ENCODE measurements around the gene TACR1.

TACR1 gene

DNA sequence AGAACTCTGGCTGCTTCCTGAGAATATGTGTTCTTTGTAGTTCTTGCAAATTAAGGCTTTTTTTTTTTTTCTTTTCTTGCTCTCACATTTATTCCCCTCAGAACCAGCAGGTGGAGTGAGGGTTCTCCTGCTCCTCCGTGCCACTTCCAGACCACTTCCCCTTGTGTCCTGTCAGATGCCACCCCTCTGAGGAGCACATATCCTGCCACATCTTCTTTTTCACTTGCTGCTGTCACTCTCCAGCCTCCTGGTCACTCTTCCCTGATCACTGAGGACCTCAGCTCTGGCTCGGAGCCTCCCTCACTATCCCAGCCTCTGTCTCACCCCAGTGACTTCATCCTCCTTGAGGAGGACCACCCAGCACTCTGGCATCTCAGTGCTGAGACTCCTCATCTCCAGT, 100.5 kb downstream of the TACR1 start:
- TF ChIP-seq, protein P1, sequence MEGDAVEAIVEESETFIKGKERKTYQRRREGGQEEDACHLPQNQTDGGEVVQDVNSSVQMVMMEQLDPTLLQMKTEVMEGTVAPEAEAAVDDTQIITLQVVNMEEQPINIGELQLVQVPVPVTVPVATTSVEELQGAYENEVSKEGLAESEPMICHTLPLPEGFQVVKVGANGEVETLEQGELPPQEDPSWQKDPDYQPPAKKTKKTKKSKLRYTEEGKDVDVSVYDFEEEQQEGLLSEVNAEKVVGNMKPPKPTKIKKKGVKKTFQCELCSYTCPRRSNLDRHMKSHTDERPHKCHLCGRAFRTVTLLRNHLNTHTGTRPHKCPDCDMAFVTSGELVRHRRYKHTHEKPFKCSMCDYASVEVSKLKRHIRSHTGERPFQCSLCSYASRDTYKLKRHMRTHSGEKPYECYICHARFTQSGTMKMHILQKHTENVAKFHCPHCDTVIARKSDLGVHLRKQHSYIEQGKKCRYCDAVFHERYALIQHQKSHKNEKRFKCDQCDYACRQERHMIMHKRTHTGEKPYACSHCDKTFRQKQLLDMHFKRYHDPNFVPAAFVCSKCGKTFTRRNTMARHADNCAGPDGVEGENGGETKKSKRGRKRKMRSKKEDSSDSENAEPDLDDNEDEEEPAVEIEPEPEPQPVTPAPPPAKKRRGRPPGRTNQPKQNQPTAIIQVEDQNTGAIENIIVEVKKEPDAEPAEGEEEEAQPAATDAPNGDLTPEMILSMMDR (conservative IDR thresholded peaks at IDR 0.05): peak; percentile 71
- no peak overlapping the region for H3K27ac ChIP-seq

- TF ChIP-seq, protein P1 (conservative IDR thresholded peaks at IDR 0.05): no peak
Measured at GRCh38 chr2:75097831-75098230, 101.5 kb downstream of the TACR1 start.

DNA sequence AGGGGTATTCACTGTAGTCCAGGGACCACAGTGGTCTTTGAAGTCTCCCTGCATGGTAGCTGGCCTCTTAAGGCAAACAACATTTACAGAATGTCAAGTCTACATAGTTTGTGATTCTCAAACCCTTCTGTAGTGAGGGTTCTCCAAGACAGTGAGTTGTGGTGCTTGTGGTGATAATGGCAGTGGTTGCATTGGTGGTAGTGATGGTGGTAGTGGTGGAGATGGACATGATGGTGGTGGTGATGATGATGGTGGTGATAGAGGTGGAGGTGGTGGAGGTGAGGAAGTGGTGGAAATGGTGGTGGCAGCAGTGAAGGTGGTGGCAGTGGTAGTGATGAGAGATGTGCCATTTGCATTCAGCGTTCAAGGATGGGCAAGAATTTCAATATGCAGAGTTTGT, 104.9 kb downstream of the TACR1 start:
- TF ChIP-seq, protein P1 (conservative IDR thresholded peaks at IDR 0.05): no peak
- no peak overlapping the region for H3K27ac ChIP-seq

More at GRCh38 chr2:75097831-75098230, 101.5 kb downstream of the TACR1 start:
- no peak overlapping the region for H3K27ac ChIP-seq

- TF ChIP-seq, protein P1 (conservative IDR thresholded peaks at IDR 0.05): no peak
Measured at GRCh38 chr2:75090770-75091515, 108.4 kb downstream of the TACR1 start.

DNA sequence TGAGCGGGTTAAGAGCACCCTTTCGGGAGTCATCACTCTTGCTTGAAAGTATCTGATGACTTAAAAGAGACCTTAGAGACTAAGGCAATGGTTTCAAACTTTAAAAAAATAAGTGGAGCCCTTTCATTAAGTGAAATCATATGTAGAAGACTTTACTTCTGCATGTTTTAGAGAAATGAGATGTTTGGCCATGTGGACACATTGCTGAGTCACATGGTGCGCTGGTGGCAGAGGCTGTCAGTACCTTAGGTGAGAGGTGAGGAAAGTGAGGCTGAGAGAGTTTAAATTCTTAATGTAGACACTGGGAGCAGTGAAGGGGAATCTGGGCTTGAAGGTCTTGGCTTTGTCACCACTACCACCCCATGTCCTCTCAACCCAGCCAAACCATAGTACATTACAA, 109.8 kb downstream of the TACR1 start:
- no peak overlapping the region for H3K27ac ChIP-seq
- TF ChIP-seq, protein P1 (conservative IDR thresholded peaks at IDR 0.05): no peak

More at GRCh38 chr2:75090770-75091515, 108.4 kb downstream of the TACR1 start:
- no peak overlapping the region for H3K27ac ChIP-seq

- H3K27ac ChIP-seq: no peak overlapping the region
- TF ChIP-seq, protein P1 (conservative IDR thresholded peaks at IDR 0.05): no peak
Measured at GRCh38 chr2:75088791-75089190, 110.5 kb downstream of the TACR1 start.

DNA sequence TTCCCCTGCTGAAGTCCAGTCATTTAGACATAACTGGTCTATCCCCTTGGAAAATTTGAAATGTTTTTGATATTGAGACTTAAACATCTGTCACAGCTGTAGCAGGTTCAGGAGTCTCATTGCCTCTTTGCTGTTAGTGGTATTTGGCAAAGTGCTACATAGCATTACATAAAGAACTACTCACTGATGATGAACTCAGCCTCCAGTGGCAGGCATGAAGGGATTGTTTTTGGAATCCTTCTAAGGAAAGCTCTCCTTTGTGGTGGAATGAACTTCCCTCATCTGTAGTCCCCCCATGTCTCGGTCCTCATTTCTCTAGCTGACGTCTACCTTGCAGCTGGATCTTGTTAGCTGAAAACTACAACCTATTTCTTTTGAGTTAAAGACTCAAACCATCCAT, 111.6 kb downstream of the TACR1 start:
- TF ChIP-seq, protein P1 (conservative IDR thresholded peaks at IDR 0.05): no peak
- no peak overlapping the region for H3K27ac ChIP-seq
